GM19240 (cell line): ENCODE measurements around the gene PNRC2.
"Not testable (repeated sequence)": the region's sequence is repeated elsewhere in the genome, so short reads cannot be mapped to it uniquely, and the experiment has no call there.

Experiments used
- DNase-seq: peaks from one replicate; pipeline ENCODE4 v3.0.0; 2011; ENCODE audit warnings: low spot score; ENCODE audit not compliant: insufficient read length

Gene PNRC2

GRCh38 chr1:23947366-23947765, 12.3 kb upstream of the PNRC2 start:
- DNase-seq: no peak

DNA sequence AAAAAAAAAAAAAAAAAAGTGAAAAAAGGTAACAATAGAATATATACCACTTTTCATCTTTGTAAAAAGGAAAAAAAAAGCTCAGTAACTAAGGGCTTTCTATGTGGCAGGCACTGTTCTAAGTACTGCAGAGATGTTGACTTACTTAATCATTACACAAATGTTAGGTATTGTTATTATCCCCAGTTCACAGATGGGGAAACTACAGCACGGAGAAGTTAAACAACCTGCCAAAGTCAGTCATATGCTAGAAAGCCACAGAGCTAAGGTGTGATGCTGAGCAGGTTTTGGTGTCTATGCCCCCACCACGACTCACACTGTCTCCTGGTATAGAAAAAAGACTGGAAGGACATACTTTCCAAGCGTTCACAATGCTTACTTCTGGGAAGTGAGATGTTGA, 6.6 kb upstream of the PNRC2 start:
- no peak for DNase-seq

- DNase-seq: no peak
Observed at GRCh38 chr1:23957096-23957495, 2.5 kb upstream of the PNRC2 start.

DNA sequence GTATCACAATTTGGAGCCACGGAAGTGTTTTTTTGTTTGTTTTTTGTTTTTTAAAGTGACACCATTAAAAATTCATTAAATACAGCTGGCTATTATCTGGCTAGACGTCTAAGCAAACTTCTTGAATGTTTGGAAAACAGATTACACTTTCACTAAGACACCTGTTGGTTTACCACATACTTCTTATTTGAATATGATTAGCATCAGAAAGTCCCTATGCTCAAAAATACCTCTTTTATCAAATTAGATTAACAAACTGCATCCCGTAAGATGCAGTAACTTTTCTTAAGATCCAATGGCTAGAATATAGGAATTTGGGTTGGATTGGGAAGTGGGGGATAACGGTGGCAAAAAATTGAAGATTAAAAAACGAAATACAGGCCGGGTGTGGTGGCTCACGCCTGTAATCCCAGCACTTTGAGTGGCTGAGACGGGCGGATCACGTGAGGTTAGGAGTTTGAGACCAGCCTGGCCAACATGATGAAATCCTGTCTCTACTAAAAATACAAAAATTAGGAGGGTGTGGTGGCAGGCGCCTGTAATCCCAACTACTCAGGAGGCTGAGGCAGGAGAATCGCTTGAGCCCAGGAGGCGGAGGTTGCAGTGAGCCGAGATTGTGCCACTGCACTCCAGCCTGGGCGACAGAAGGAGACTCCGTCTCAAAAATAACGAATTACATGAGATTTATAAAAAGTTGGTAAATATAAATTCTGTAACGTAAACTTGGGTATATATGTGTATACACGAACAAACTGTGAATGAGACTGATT, 1.4 kb upstream of the PNRC2 start:
- DNase-seq: not testable (repeated sequence)

- peak; percentile 71 for DNase-seq
Observed at GRCh38 chr1:23958810-23959460, 693 bp upstream of the PNRC2 start.

- no peak for DNase-seq
Observed at GRCh38 chr1:23960291-23961020, 828 bp downstream of the PNRC2 start.

- no peak for DNase-seq
Observed at GRCh38 chr1:23963617-23964234, 4.1 kb downstream of the PNRC2 start.

DNA sequence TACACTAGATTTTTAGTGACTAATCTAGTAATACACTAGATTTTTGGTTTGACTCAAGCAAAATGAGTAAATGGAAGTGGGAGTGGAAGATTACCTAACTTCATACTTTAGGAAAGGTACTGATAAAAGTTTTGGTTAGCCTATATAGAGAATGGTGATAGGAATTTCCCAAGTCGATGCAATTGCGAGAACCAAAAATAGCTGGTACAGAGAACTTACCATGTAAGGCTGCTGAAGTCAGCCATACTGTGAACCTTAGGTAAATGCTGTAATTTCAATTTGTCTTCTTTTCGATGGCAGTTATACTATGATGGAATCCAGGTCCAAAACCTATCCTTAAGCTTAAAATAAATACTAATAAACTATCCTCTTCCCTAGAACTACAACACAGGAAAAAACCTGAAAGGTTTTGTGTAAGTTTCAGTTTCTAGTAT, 4.6 kb downstream of the PNRC2 start:
- no peak for DNase-seq

DNA sequence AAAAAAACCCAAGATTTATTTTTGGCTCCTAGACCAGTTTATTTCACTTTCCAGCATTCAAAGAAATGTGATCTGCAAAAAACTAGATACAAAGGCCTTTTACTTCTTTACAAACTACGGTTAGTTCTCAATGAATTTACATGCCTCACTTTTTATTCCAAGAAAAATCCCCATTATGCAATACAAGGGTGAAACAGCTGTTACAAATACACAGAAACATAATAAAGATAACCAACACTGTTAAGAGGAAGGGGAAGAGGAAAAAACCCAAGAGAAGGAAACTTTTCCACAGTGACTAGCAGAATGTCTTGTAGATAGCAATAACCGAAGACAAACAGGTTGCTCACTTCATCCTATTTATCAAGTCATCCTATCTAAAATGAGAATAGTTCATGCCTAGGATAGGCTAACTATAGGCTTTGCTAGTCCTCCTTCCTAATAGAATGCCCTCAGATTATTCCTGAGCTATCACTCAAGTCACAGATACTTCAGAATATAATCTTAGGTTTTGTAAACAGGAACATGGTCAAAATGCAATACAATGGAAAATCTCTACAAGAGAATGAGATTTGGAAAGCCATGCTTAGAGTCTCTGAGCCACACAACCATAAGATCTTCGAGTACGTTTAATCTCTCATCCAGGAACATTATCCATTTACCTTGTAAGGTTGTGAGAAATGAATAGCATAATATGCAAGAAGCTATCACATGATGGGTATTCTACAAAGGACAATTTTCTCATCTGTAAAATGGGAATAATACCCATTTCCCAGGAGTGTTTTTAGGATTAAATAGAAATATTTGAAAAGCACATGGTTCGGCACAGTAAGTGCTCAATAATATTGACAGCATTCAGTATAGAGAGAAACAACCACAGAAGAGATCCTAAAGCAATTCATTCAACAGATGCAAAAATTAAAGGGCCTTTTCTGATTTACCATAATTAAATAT, 5.4 kb downstream of the PNRC2 start:
- DNase-seq: no peak

GRCh38 chr1:23966973-23967493, 7.4 kb downstream of the PNRC2 start:
- no peak for DNase-seq

DNA sequence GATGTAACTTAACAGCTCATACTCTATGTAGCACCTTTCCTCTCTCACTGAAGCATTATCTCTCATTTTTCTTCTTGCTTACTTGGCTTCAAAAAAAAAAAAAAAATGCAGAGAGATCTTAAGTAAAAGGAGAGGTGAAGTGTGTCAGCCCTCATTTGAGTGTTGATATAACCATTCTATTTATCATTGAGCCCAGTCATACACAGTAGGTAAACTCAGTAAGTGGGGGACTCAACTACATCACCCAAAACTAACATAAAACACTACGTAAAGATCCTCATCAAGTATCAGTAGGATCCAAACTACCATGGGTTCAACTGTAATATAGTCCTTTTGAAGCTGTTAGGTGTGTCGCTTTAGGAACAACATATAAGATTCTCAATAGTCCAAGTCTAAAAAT, 8.2 kb downstream of the PNRC2 start:
- DNase-seq: no peak

GRCh38 chr1:23977187-23977853, 17.7 kb downstream of the PNRC2 start:
- DNase-seq: no peak

GRCh38 chr1:23977854-23978191, 18.2 kb downstream of the PNRC2 start:
- DNase-seq: no peak

DNA sequence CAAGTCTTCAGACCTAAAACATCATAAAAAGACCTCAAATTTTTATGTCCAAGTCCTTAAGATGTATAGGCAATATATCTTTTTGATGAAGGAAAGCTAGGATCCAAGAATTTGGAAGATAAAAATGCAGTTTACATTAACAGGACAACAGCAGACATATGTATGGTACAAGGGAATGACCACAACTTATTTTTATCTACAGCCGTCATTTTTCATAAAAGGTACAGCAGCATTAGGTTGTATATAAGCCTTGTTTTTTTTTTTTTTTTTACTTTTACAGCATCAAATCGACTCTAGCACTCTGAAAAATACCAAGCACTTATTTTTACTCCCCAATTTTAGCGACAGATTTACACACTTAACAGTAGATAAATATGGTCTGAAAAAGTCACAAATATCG, 19.2 kb downstream of the PNRC2 start:
- no peak for DNase-seq

DNA sequence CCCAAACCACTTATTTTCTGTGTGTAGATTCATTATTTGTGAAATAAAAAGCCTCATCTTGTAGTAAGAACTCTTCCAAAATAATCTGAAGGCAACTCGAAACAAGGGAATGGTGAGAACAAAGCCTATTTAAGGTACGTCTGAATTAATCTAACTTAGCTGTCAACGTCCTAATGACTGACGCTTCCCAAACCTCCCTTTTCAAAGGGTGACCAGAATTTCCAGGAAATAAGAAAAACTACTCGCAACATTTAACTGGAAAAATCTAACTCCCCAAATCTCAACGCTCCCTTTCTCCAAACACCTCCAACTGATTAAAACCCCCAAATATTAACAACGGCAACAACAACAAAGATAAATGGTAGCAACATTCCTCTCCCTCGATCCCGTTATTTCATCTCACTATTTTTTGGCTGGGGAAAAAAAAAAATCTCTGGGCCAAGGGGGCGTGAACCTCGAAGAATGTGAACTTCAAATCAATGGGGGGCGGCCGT, 19.8 kb downstream of the PNRC2 start:
- DNase-seq: no peak

DNA sequence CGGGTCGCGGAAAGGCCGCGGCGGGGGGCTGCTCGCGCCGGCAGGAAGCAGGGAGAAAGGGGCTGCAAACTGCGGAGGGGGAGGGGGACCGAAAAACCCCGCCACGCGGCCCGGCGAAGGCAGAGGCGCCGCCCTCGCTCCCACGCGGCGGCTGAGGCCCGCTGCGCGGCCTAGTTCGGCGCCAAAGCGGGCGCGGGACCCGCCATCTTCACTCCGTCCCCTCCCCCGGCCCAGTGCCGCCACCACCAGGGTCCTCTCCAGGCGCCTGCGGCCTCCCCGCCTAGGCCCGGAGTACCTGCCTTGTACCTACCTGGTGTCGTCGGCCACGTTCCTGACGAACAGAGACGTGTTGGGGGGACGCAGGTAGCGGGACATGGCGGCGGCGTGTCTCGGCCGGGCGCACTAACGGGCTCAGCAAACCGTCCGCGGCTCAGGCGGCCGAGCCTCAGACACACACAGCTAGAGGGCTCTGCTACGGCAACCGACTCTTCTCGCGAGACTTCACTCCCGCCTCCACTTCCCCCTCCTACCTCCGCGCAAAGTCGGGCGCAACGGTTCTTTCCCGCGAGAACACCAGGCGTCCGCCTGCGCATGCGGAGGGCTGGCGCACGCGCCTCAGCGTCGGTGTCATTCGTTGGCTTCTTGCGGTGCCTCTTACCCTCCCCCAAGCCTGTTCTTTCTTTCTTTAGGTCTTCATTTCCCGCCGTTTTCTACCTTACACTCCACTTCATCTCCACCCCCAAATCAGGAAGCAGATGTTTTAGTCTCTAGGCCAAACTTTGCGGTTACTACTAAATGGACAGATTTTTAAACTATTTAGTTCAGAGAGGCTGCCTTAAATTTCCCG, 20.5 kb downstream of the PNRC2 start, which contains the start of gene SRSF10:
SRSF10 (minus strand) TSS at position 447 of the 847 bp plus-strand sequence; CDS start at position 375, 72 bp downstream.
- peak; percentile 96 for DNase-seq

GRCh38 chr1:23980728-23981070, 21.1 kb downstream of the PNRC2 start:
- no peak for DNase-seq

GRCh38 chr1:23984417-23985186, 25.0 kb downstream of the PNRC2 start:
- DNase-seq: no peak
